IPS DF 6.9 (cell line): ENCODE measurements around the gene UTRN.

ENCODE experiments used
- DNase-seq: peaks from one replicate; pipeline ENCODE4 v3.0.0-alpha.2; 2013; ENCODE audit warnings: low read depth, low spot score
- H3K27ac ChIP-seq: one replicate; pipeline ENCODE4 v1.5.1; 2013; ENCODE audit warnings: low read length, control low read depth
- H3K27me3 ChIP-seq: 2 replicates; pipeline ENCODE4 v1.6.1; 2013; ENCODE audit warnings: mild to moderate bottlenecking, low read length; ENCODE audit not compliant: control insufficient read depth, insufficient read depth
- H3K36me3 ChIP-seq: 2 replicates; pipeline ENCODE4 v1.6.1; 2013; ENCODE audit warnings: low read length; ENCODE audit not compliant: control insufficient read depth, insufficient read depth
- H3K4me1 ChIP-seq: 2 replicates; pipeline ENCODE4 v1.6.1; 2013; ENCODE audit warnings: low read length; ENCODE audit not compliant: control insufficient read depth, insufficient read depth
- H3K4me3 ChIP-seq: 2 replicates; pipeline ENCODE4 v1.5.1; 2013; ENCODE audit warnings: mild to moderate bottlenecking, low read length
- H3K9me3 ChIP-seq: 2 replicates; pipeline ENCODE4 v1.6.1; 2013; ENCODE audit warnings: low read length, inconsistent platforms; ENCODE audit not compliant: control insufficient read depth, insufficient read depth
- WGBS: extraction: QIAGEN DNeasy Blood & Tissue Kit; methylation state at CpG from one replicate; pipeline ENCODE4 v1.1.7; 2013; ENCODE audit warnings: mixed read lengths, missing lambda C conversion rate; ENCODE audit not compliant: insufficient read length, insufficient coverage; 5-methylcytosine and 5-hydroxymethylcytosine counted together

The UTRN gene

GRCh38 chr6:144264270-144265060 lies 20.7 kb upstream of the UTRN start:
- Histone ChIP-seq H3K36me3 (no peaks in the 10 kb centered on the region), H3K4me1 (peaks cover 6% of the 10 kb centered on the region; the same call in 1 of the 2 replicates), H3K9me3 (no peaks in the 10 kb centered on the region), H3K27me3 (no peaks in the 10 kb centered on the region), H3K4me3 (no peak overlapping the region), H3K27ac (no peak overlapping the region)
- no CpG with 5 or more reads among the region's 7 CpGs for WGBS
- DNase-seq: no peak

- Histone ChIP-seq H3K9me3 (no peaks in the 10 kb centered on the region), H3K4me3 (no peak overlapping the region), H3K27me3 (no peaks in the 10 kb centered on the region), H3K27ac (no peak overlapping the region), H3K4me1 (peaks cover 6% of the 10 kb centered on the region; the same call in 1 of the 2 replicates), H3K36me3 (no peaks in the 10 kb centered on the region)
- no CpG with 5 or more reads among the region's 4 CpGs for WGBS
- DNase-seq: no peak
Measured at GRCh38 chr6:144265061-144265357, 20.1 kb upstream of the UTRN start.

GRCh38 chr6:144265390-144265789 lies 19.7 kb upstream of the UTRN start:
- DNase-seq: peak; percentile 70
- WGBS: no CpG with 5 or more reads among the region's 5 CpGs
- H3K36me3 ChIP-seq: no peaks in the 10 kb centered on the region
- peaks cover 6% of the 10 kb centered on the region; the same call in 1 of the 2 replicates for H3K4me1 ChIP-seq
- no peak overlapping the region for H3K27ac ChIP-seq
- H3K4me3 ChIP-seq: no peak overlapping the region
- no peaks in the 10 kb centered on the region for H3K27me3 ChIP-seq
- H3K9me3 ChIP-seq: no peaks in the 10 kb centered on the region

GRCh38 chr6:144266091-144266649 lies 19.0 kb upstream of the UTRN start:
- Histone ChIP-seq H3K4me1 (peaks cover 6% of the 10 kb centered on the region; the same call in 1 of the 2 replicates), H3K27me3 (no peaks in the 10 kb centered on the region), H3K27ac (no peak overlapping the region), H3K36me3 (no peaks in the 10 kb centered on the region), H3K9me3 (no peaks in the 10 kb centered on the region), H3K4me3 (no peak overlapping the region)
- DNase-seq: no peak
- no CpG with 5 or more reads among the region's 6 CpGs for WGBS

GRCh38 chr6:144268794-144269349 lies 16.3 kb upstream of the UTRN start:
- H3K4me1 ChIP-seq: peaks cover 6% of the 10 kb centered on the region; the same call in 1 of the 2 replicates
- DNase-seq: no peak
- no peaks in the 10 kb centered on the region for H3K36me3 ChIP-seq
- H3K4me3 ChIP-seq: no peak overlapping the region
- H3K27me3 ChIP-seq: no peaks in the 10 kb centered on the region
- WGBS: 100% methylated on average over 4 of the region's 4 CpGs
- no peak overlapping the region for H3K27ac ChIP-seq
- no peaks in the 10 kb centered on the region for H3K9me3 ChIP-seq

- Histone ChIP-seq H3K27ac (no peak overlapping the region), H3K9me3 (no peaks in the 10 kb centered on the region), H3K27me3 (no peaks in the 10 kb centered on the region), H3K4me1 (peaks cover 7% of the 10 kb centered on the region), H3K4me3 (no peak overlapping the region), H3K36me3 (no peaks in the 10 kb centered on the region)
- DNase-seq: no peak
- no CpG with 5 or more reads among the region's 1 CpG for WGBS
Measured at GRCh38 chr6:144277174-144277573, 8.0 kb upstream of the UTRN start.

GRCh38 chr6:144277605-144278227 lies 7.4 kb upstream of the UTRN start:
- DNase-seq: no peak
- Histone ChIP-seq H3K27me3 (no peaks in the 10 kb centered on the region), H3K4me1 (peaks cover 7% of the 10 kb centered on the region), H3K36me3 (no peaks in the 10 kb centered on the region), H3K27ac (no peak overlapping the region), H3K4me3 (no peak overlapping the region), H3K9me3 (no peaks in the 10 kb centered on the region)
- no CpG with 5 or more reads among the region's 8 CpGs for WGBS

- no CpG with 5 or more reads among the region's 4 CpGs for WGBS
- Histone ChIP-seq H3K27ac (no peak overlapping the region), H3K27me3 (no peaks in the 10 kb centered on the region), H3K4me1 (peaks cover 7% of the 10 kb centered on the region), H3K36me3 (no peaks in the 10 kb centered on the region), H3K4me3 (no peak overlapping the region), H3K9me3 (no peaks in the 10 kb centered on the region)
- no peak for DNase-seq
Measured at GRCh38 chr6:144278659-144279314, 6.3 kb upstream of the UTRN start.

- H3K4me3 ChIP-seq: no peak overlapping the region
- H3K4me1 ChIP-seq: peaks cover 7% of the 10 kb centered on the region
- WGBS: no CpG with 5 or more reads among the region's 2 CpGs
- H3K27me3 ChIP-seq: no peaks in the 10 kb centered on the region
- no peak for DNase-seq
- H3K27ac ChIP-seq: no peak overlapping the region
- H3K36me3 ChIP-seq: no peaks in the 10 kb centered on the region
- no peaks in the 10 kb centered on the region for H3K9me3 ChIP-seq
Measured at GRCh38 chr6:144279484-144280150, 5.5 kb upstream of the UTRN start.
